Activated CD4-positive, alpha-beta T cell treated with anti-CD3 and anti-CD28 coated beads, Interleukin-2, Interleukin-6, amounts not matched to agents 100 ng/mL and 50 ng/mL, durations not matched to agents 16 hours and 8 hours (primary cell): ENCODE data around the gene SCNN1G.

Source experiments
- DNase-seq: peaks from one replicate; pipeline ENCODE4 v3.0.0-alpha.2; 2020

The SCNN1G gene

GRCh38 chr16:23256440-23256839 lies 73.9 kb downstream of the SCNN1G start:
- no peak for DNase-seq

- no peak for DNase-seq
Observed at GRCh38 chr16:23257682-23258081, 75.1 kb downstream of the SCNN1G start.

- no peak for DNase-seq
Observed at GRCh38 chr16:23258919-23259237, 76.3 kb downstream of the SCNN1G start.
